H1 (cell line): ENCODE measurements around the gene FRAT2.

Experiments used
- ATF2 ChIP-seq: IDR thresholded peaks from 2 replicates; pipeline ENCODE4 v1.6.1; 2012; ENCODE audit warnings: low read length, inconsistent platforms
- BACH1 ChIP-seq: IDR thresholded peaks from 2 replicates; pipeline ENCODE4 v1.6.1; 2012; ENCODE audit warnings: low read length, improper control_type of control experiment
- BRCA1 ChIP-seq: IDR thresholded peaks from 2 replicates; pipeline ENCODE4 v1.6.1; 2012; ENCODE audit warnings: low read depth, low read length, improper control_type of control experiment
- CEBPB ChIP-seq: IDR thresholded peaks from 2 replicates; pipeline ENCODE4 v1.6.1; 2012; ENCODE audit warnings: low read depth, low read length
- CTCF ChIP-seq, 3 experiments: IDR thresholded peaks; 1 replicate in 2 of 3; 2 replicates in 1 of 3; pipeline versions ENCODE4 v1.5.1 to v1.6.1; 2011; ENCODE audit warnings: low read length in 3 of 3, mild to moderate bottlenecking in 3 of 3, inconsistent platforms in 2 of 3, low read depth in 1 of 3, moderate library complexity in 1 of 3; ENCODE audit not compliant: insufficient read depth in 1 of 3; ENCODE audit errors: control extremely low read depth in 1 of 3
- EZH2 ChIP-seq: fragments of 200-600 bp; sonication (generic); IDR thresholded peaks from 2 replicates; pipeline ENCODE4 v1.7.1; 2012; ENCODE audit warnings: low read depth, mild to moderate bottlenecking, moderate library complexity, low read length, inconsistent platforms; ENCODE audit not compliant: severe bottlenecking
- JUN ChIP-seq: IDR thresholded peaks from 2 replicates; pipeline ENCODE4 v1.6.1; 2011; ENCODE audit warnings: low read depth, mild to moderate bottlenecking, improper control_type of control experiment, low read length
- POLR2A ChIP-seq, 2 experiments: IDR thresholded peaks; 1 replicate in 1 of 2; 2 replicates in 1 of 2; pipeline ENCODE4 v1.6.1; 2011; ENCODE audit warnings: low read depth in 2 of 2, low read length in 2 of 2, mild to moderate bottlenecking in 2 of 2; ENCODE audit errors: control extremely low read depth in 1 of 2
- RFX5 ChIP-seq: IDR thresholded peaks from 2 replicates; pipeline ENCODE4 v1.6.1; 2011; ENCODE audit warnings: low read depth, low read length, improper control_type of control experiment, borderline replicate concordance
- TBP ChIP-seq: IDR thresholded peaks from 2 replicates; pipeline ENCODE4 v1.6.1; 2011; ENCODE audit warnings: low read depth, low read length, improper control_type of control experiment
- TCF12 ChIP-seq: IDR thresholded peaks from 2 replicates; pipeline ENCODE4 v1.6.1; 2011; ENCODE audit warnings: low read depth, mild to moderate bottlenecking, low read length
- TEAD4 ChIP-seq: IDR thresholded peaks from 2 replicates; pipeline ENCODE4 v1.6.1; 2012; ENCODE audit warnings: low read depth, low read length, inconsistent platforms, mixed read lengths
- USF2 ChIP-seq: IDR thresholded peaks from 2 replicates; pipeline ENCODE4 v1.6.1; 2011; ENCODE audit warnings: low read length, improper control_type of control experiment

GRCh38 chr10:97353945-97354344, 19.4 kb upstream of the FRAT2 start:
- TF ChIP-seq ATF2 = no peak
- no peak for TF ChIP-seq POLR2A (IDR thresholded peaks at IDR 0.05; ENCODE audit: control extremely low read depth in 1 of 2, low read depth in 2 of 2, low read length in 2 of 2)
- TF ChIP-seq CTCF (IDR thresholded peaks at IDR 0.05; ENCODE audit: control extremely low read depth in 1 of 3, insufficient read depth in 1 of 3, low read depth in 1 of 3, low read length in 3 of 3) = no peak
- TF ChIP-seq EZH2 = no peak
- TF ChIP-seq TBP = no peak
- no peak for TF ChIP-seq BRCA1
- TF ChIP-seq CEBPB = no peak
- no peak for TF ChIP-seq TEAD4
- no peak for TF ChIP-seq JUN
- no peak for TF ChIP-seq BACH1
- no peak for TF ChIP-seq TCF12
- TF ChIP-seq RFX5 = no peak
- TF ChIP-seq USF2 = no peak
